Naive thymus-derived CD4-positive, alpha-beta T cell (primary cell): ENCODE results near the gene BCKDHA. TPM values are rescaled to one million over a fixed set of nuclear protein-coding genes. Genes with fewer than 3 reads are reported as not detected.

ENCODE experiments used
- ATAC-seq: fragments of 150-1000 bp; cut with Tn5 transposase; 2 replicates; pipeline ENCODE4 v1.10.0; 2021; ENCODE audit warnings: mild to moderate bottlenecking, moderate library complexity
- CTCF ChIA-PET: fragments of 350-600 bp; sonication (Branson Sonifier 250); formaldehyde crosslinking; loops from one replicate; lab custom pipeline; 2021; ENCODE audit warnings: antibody characterized with exemption; lab: Charles Lee
- POLR2A ChIA-PET: fragments of 350-600 bp; sonication (Branson Sonifier 250); formaldehyde crosslinking; loops from one replicate; lab custom pipeline; 2021; ENCODE audit warnings: antibody characterized with exemption, inconsistent platforms; lab: Charles Lee
- DNase-seq, 9 donors: peaks; one replicate each; pipeline versions ENCODE4 v3.0.0 to v3.0.0-alpha.2; 2020 to 2022; ENCODE audit warnings: mixed read lengths in 1 of 9
- H3K27ac ChIP-seq: one replicate; pipeline ENCODE4 v1.7.0; 2013; ENCODE audit warnings: mild to moderate bottlenecking, low read depth, low read length, moderate library complexity
- H3K27me3 ChIP-seq, 2 donors: one replicate each; pipeline ENCODE4 v1.7.0; 2013; ENCODE audit warnings: low read length in 2 of 2, mild to moderate bottlenecking in 2 of 2, moderate library complexity in 2 of 2; ENCODE audit not compliant: control insufficient read depth in 2 of 2, insufficient read depth in 2 of 2
- H3K36me3 ChIP-seq, 3 experiments: 1 replicate in 2 of 3; 2 replicates in 1 of 3; pipeline ENCODE4 v1.7.0; 2013; ENCODE audit warnings: low read length in 3 of 3, mild to moderate bottlenecking in 3 of 3, moderate library complexity in 1 of 3; ENCODE audit not compliant: insufficient read depth in 3 of 3, control insufficient read depth in 2 of 3
- H3K4me1 ChIP-seq, 2 donors: one replicate each; pipeline ENCODE4 v1.7.0; 2013; ENCODE audit warnings: low read length in 2 of 2, mild to moderate bottlenecking in 2 of 2, moderate library complexity in 1 of 2; ENCODE audit not compliant: control insufficient read depth in 2 of 2, insufficient read depth in 2 of 2
- H3K4me3 ChIP-seq: 2 replicates; pipeline ENCODE4 v1.7.0; 2013; ENCODE audit warnings: mild to moderate bottlenecking, low read length
- H3K9me3 ChIP-seq, 3 experiments: 1 replicate in 2 of 3; 2 replicates in 1 of 3; pipeline ENCODE4 v1.7.0; 2013; ENCODE audit warnings: low read length in 3 of 3; ENCODE audit not compliant: control insufficient read depth in 2 of 3
- H3K27ac Mint-ChIP-seq, 9 donors: one replicate each; pipeline ENCODE4 v1.8.0; 2020 to 2022; ENCODE audit warnings: mixed read lengths in 9 of 9, mild to moderate bottlenecking in 8 of 9, moderate library complexity in 5 of 9, inconsistent platforms in 2 of 9
- H3K27me3 Mint-ChIP-seq, 5 donors: one replicate each; pipeline ENCODE4 v1.8.0; 2021 to 2022; ENCODE audit warnings: mixed read lengths in 5 of 5, mild to moderate bottlenecking in 1 of 5
- H3K36me3 Mint-ChIP-seq, 5 donors: one replicate each; pipeline ENCODE4 v1.8.0; 2020 to 2022; ENCODE audit warnings: mixed read lengths in 5 of 5, mild to moderate bottlenecking in 3 of 5, inconsistent platforms in 1 of 5
- H3K4me1 Mint-ChIP-seq, 7 donors: one replicate each; pipeline ENCODE4 v1.8.0; 2020 to 2022; ENCODE audit warnings: mixed read lengths in 7 of 7, mild to moderate bottlenecking in 3 of 7, inconsistent platforms in 1 of 7
- H3K4me3 Mint-ChIP-seq, 10 donors: one replicate each; pipeline ENCODE4 v1.8.0; 2020 to 2022; ENCODE audit warnings: mild to moderate bottlenecking in 10 of 10, mixed read lengths in 10 of 10, moderate library complexity in 6 of 10, inconsistent platforms in 2 of 10
- H3K9me3 Mint-ChIP-seq, 11 donors: one replicate each; pipeline ENCODE4 v1.8.0; 2020 to 2022; ENCODE audit warnings: mixed read lengths in 11 of 11, mild to moderate bottlenecking in 4 of 11, inconsistent platforms in 1 of 11, moderate library complexity in 1 of 11
- intact Hi-C, 2 donors: fragments of 100-400 bp; cut with micrococcal nuclease; formaldehyde crosslinking; loops; one replicate each; pipeline ENCODE4 v1.15.1; 2023
- polyA plus RNA-seq, 2 donors: library from polyadenylated mRNA; unstranded; fragments of 300-500 nt; fragmentation: Illumina TruSeq; gene quantifications; one replicate each; pipeline ENCODE4 v1.2.3, GENCODE V29; 2021
- total RNA-seq, 6 experiments: library from RNA in 5 of 6; stranded (reverse) in 5 of 6; gene quantifications; 1 replicate in 5 of 6; 2 replicates in 1 of 6; pipeline ENCODE4 v1.2.3 and lab custom pipeline; 2021 to 2026

BCKDHA gene
- total and polyA plus RNA-seq, 7 experiments from 2014 or later: 19.4 to 55.9 (median 21.4) TPM

GRCh38 chr19:41395355-41395754 is 2.3 kb upstream of the BCKDHA start:
- peak overlapping the region in 5 of 9 donors; percentile 59 to 84 (median 80) for H3K27ac Mint-ChIP-seq
- intact Hi-C loops: loop anchor here (5.0 to 10.0 kb wide), 3 partner anchors 678 to 1027 kb away; partner anchors contain the start of genes COQ8B (in 1 of the 2), ITPKC (in 1 of the 2) and SERTAD3 (in 1 of the 2)
- Histone ChIP-seq H3K27ac (no peak overlapping the region), H3K4me3 (no peak overlapping the region), H3K27me3 (no peaks in the 10 kb centered on the region), H3K4me1 (peaks cover 19 to 23% of the 10 kb centered on the region in 2 donors), H3K9me3 (no peaks in the 10 kb centered on the region), H3K36me3 (peaks cover 0 to 35% (median 5%) of the 10 kb centered on the region in 3 experiments)
- no peaks in the 10 kb centered on the region for H3K9me3 Mint-ChIP-seq
- H3K4me1 Mint-ChIP-seq: peaks cover 33 to 48% (median 41%) of the 10 kb centered on the region in 7 donors
- DNase-seq (no peak), ATAC-seq (no peak)
- CTCF ChIA-PET: no interaction called here
- H3K27me3 Mint-ChIP-seq: no peaks in the 10 kb centered on the region
- POLR2A ChIA-PET: interaction anchor here (2.7 to 4.0 kb wide), 2 partner anchors 31 to 43 kb away, joined by 12 to 13 read pairs; partner anchors contain the start of gene B9D2
- H3K4me3 Mint-ChIP-seq: peak overlapping the region; percentile 24 to 99 (median 78)
- peaks cover 4 to 21% (median 6%) of the 10 kb centered on the region in 5 donors for H3K36me3 Mint-ChIP-seq

DNA sequence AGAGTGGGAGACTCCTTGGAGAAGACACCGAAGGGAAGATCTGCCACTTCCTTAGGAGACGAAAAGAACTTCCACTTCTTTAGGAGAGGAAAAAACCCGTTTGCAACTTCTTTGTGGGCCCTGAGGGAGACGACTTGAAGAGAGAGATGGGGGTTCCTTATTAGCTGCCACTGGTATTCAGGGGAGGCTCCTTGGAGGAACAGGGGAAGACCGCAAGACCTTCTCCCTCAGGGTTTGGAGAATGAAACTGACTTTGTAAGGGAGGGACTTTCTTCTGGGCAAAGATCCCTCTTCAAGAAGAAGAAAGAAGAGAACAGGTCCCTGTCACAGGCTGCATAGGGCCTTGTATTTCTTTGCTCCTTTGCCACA is 416 bp downstream of the BCKDHA start:
- Histone ChIP-seq H3K9me3 (no peaks in the 10 kb centered on the region), H3K27ac (peak overlapping the region; percentile 89), H3K36me3 (peaks cover 0 to 14% (median 0%) of the 10 kb centered on the region in 3 experiments), H3K4me1 (peaks cover 19 to 23% of the 10 kb centered on the region in 2 donors), H3K27me3 (no peaks in the 10 kb centered on the region), H3K4me3 (peak overlapping the region; percentile 96)
- no peaks in the 10 kb centered on the region for H3K9me3 Mint-ChIP-seq
- intact Hi-C loops: loop anchor here (5.0 to 10.0 kb wide), 3 partner anchors 681 to 1024 kb away; partner anchors contain the start of genes COQ8B (in 1 of the 2), ITPKC (in 1 of the 2) and SERTAD3 (in 1 of the 2)
- CTCF ChIA-PET: no interaction called here
- H3K27me3 Mint-ChIP-seq: no peaks in the 10 kb centered on the region
- peak overlapping the region; percentile 95 to 99 (median 98) for H3K4me3 Mint-ChIP-seq
- peak overlapping the region; percentile 99 to 100 (median 100) for H3K27ac Mint-ChIP-seq
- peak in 1 of 9 donors; percentile 20 for DNase-seq
- ATAC-seq: no peak
- H3K36me3 Mint-ChIP-seq: peaks cover 0 to 10% (median 6%) of the 10 kb centered on the region in 5 donors
- POLR2A ChIA-PET: interaction anchor here (1.4 to 4.3 kb wide), 3 partner anchors 33 to 45 kb away, joined by 4 to 20 read pairs (median 4); partner anchors contain the start of gene B9D2
- peaks cover 34 to 61% (median 53%) of the 10 kb centered on the region in 7 donors for H3K4me1 Mint-ChIP-seq

DNA sequence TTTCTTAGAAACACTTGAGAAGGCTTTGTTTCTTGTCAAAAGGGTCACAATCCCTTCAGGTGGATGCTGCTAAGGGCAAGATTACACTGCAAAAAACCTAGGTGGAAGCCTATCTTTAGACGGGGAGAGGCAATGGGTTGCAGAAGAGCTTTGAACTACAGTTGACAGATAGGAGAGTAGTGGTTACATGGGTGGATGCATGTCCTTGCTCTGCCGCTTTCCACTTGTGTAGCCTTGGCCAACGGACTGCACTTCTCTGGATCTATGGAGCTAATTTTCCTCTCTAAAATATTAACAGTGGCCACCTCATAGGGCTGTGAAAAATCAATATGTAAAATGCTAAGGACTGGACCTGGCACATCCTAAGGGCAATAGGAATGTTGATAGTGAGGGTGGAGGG is 980 bp downstream of the BCKDHA start:
- Mint-ChIP-seq H3K9me3 (no peaks in the 10 kb centered on the region), H3K27ac (peak overlapping the region; percentile 99 to 100 (median 100)), H3K36me3 (peaks cover 0 to 10% (median 6%) of the 10 kb centered on the region in 5 donors), H3K4me1 (peaks cover 35 to 67% (median 58%) of the 10 kb centered on the region in 7 donors), H3K4me3 (peak overlapping the region; percentile 95 to 99 (median 98)), H3K27me3 (no peaks in the 10 kb centered on the region)
- H3K9me3 ChIP-seq: no peaks in the 10 kb centered on the region
- no peak for DNase-seq
- POLR2A ChIA-PET: interaction anchor here (0.6 to 4.3 kb wide), 5 partner anchors 14 to 46 kb away, joined by 3 to 20 read pairs (median 4); partner anchors contain the start of gene B9D2
- peak overlapping the region; percentile 89 for H3K27ac ChIP-seq
- H3K27me3 ChIP-seq: no peaks in the 10 kb centered on the region
- intact Hi-C loops: loop anchor here (5.0 to 10.0 kb wide), 3 partner anchors 681 to 1024 kb away; partner anchors contain the start of genes COQ8B (in 1 of the 2), ITPKC (in 1 of the 2) and SERTAD3 (in 1 of the 2)
- peaks cover 19 to 23% of the 10 kb centered on the region in 2 donors for H3K4me1 ChIP-seq
- ATAC-seq: no peak
- peak overlapping the region; percentile 96 for H3K4me3 ChIP-seq
- CTCF ChIA-PET: no interaction called here
- H3K36me3 ChIP-seq: peaks cover 0 to 14% (median 0%) of the 10 kb centered on the region in 3 experiments

GRCh38 chr19:41399091-41399490 is 1.5 kb downstream of the BCKDHA start:
- H3K9me3 ChIP-seq: no peaks in the 10 kb centered on the region
- ATAC-seq (no peak), DNase-seq (no peak)
- intact Hi-C loops: loop anchor here (5.0 to 10.0 kb wide), 3 partner anchors 682 to 1023 kb away; partner anchors contain the start of genes COQ8B (in 1 of the 2), ITPKC (in 1 of the 2) and SERTAD3 (in 1 of the 2)
- H3K36me3 Mint-ChIP-seq: peaks cover 0 to 10% (median 6%) of the 10 kb centered on the region in 5 donors
- H3K4me1 Mint-ChIP-seq: peaks cover 33 to 71% (median 55%) of the 10 kb centered on the region in 7 donors
- POLR2A ChIA-PET: interaction anchor here (0.5 to 4.3 kb wide), 6 partner anchors 14 to 46 kb away, joined by 3 to 20 read pairs (median 4); partner anchors contain the start of gene B9D2
- peak overlapping the region in 7 of 9 donors; percentile 34 to 100 (median 99) for H3K27ac Mint-ChIP-seq
- no peaks in the 10 kb centered on the region for H3K27me3 Mint-ChIP-seq
- no peak overlapping the region for H3K4me3 ChIP-seq
- CTCF ChIA-PET: interaction anchor here (0.6 kb wide), 1 partner anchor 354 kb away, joined by 5 read pairs; no protein-coding TSS in a partner anchor
- no peaks in the 10 kb centered on the region for H3K9me3 Mint-ChIP-seq
- peaks cover 0 to 11% (median 0%) of the 10 kb centered on the region in 3 experiments for H3K36me3 ChIP-seq
- no peaks in the 10 kb centered on the region for H3K27me3 ChIP-seq
- H3K4me1 ChIP-seq: peaks cover 19 to 23% of the 10 kb centered on the region in 2 donors
- peak overlapping the region; percentile 89 for H3K27ac ChIP-seq
- H3K4me3 Mint-ChIP-seq: peak overlapping the region; percentile 95 to 99 (median 98)

DNA sequence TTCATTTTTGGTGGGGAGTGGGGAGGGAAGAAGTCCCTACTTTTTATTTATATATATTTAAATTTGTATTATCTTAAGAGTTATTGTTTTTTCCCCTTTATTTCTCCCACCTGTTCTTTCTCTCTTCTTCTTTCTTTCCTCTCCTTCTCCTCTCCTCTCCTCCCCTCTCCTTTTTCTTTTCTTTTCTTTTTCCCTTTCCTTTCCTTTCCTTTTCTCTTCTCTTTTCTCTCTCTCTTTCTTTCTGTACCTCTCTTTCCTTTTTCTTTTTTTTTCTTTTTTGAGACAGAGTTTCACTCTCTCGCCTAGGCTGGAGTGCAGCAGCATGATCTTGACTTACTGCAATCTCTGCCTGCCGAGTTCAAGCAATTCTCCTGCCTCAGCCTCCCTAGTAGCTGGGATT is 1.9 kb downstream of the BCKDHA start:
- no peaks in the 10 kb centered on the region for H3K27me3 Mint-ChIP-seq
- H3K4me3 ChIP-seq: no peak overlapping the region
- H3K9me3 ChIP-seq: no peaks in the 10 kb centered on the region
- DNase-seq (no peak), ATAC-seq (no peak)
- peaks cover 0 to 11% (median 0%) of the 10 kb centered on the region in 3 experiments for H3K36me3 ChIP-seq
- H3K36me3 Mint-ChIP-seq: peaks cover 0 to 10% (median 6%) of the 10 kb centered on the region in 5 donors
- ChIA-PET CTCF (interaction anchor here (0.6 kb wide), 1 partner anchor 354 kb away, joined by 5 read pairs; no protein-coding TSS in a partner anchor), POLR2A (interaction anchor here (0.5 to 4.3 kb wide), 3 partner anchors 13 to 35 kb away, joined by 3 to 20 read pairs (median 5); partner anchors contain the start of gene B9D2)
- H3K9me3 Mint-ChIP-seq: no peaks in the 10 kb centered on the region
- no peaks in the 10 kb centered on the region for H3K27me3 ChIP-seq
- peak overlapping the region; percentile 16 to 99 (median 96) for H3K4me3 Mint-ChIP-seq
- intact Hi-C loops: loop anchor here (5.0 to 10.0 kb wide), 3 partner anchors 682 to 1023 kb away; partner anchors contain the start of genes COQ8B (in 1 of the 2), ITPKC (in 1 of the 2) and SERTAD3 (in 1 of the 2)
- H3K27ac Mint-ChIP-seq: peak overlapping the region in 6 of 9 donors; percentile 1 to 100 (median 70)
- H3K4me1 ChIP-seq: peaks cover 19 to 23% of the 10 kb centered on the region in 2 donors
- peaks cover 33 to 71% (median 55%) of the 10 kb centered on the region in 7 donors for H3K4me1 Mint-ChIP-seq
- no peak overlapping the region for H3K27ac ChIP-seq

DNA sequence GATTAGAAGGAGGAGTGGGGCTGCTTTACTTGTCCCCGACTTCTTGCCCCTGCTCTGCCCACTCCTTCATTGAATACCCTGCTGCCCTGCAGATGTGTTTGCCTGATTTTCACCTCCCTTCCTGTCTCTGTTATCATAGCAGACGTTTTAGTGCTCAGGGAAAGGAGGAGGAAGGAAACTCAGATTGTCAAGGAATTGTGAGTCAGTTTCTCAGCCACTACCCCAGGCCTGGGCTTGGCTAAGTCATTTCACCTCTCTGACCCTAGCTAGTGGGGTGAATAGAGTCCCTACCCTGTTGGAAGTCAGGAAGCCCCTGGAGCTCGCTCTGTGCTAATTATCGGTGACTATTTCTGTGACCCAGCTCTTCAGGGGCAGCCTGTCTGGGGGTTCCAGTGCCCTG is 3.9 kb downstream of the BCKDHA start:
- H3K36me3 ChIP-seq: peaks cover 0 to 17% (median 0%) of the 10 kb centered on the region in 3 experiments
- H3K9me3 ChIP-seq: no peaks in the 10 kb centered on the region
- no peaks in the 10 kb centered on the region for H3K27me3 ChIP-seq
- H3K27me3 Mint-ChIP-seq: no peaks in the 10 kb centered on the region
- no peak overlapping the region for H3K27ac ChIP-seq
- H3K9me3 Mint-ChIP-seq: no peaks in the 10 kb centered on the region
- CTCF ChIA-PET: no interaction called here
- H3K36me3 Mint-ChIP-seq: peaks cover 0 to 4% (median 3%) of the 10 kb centered on the region in 5 donors
- H3K4me3 ChIP-seq: no peak overlapping the region
- intact Hi-C loops: no loop called here
- H3K27ac Mint-ChIP-seq: peak overlapping the region in 1 of 9 donors; percentile 54
- no peak overlapping the region for H3K4me3 Mint-ChIP-seq
- POLR2A ChIA-PET: no interaction called here
- peaks cover 26 to 56% (median 42%) of the 10 kb centered on the region in 7 donors for H3K4me1 Mint-ChIP-seq
- DNase-seq (no peak), ATAC-seq (no peak)
- H3K4me1 ChIP-seq: peaks cover 11 to 13% of the 10 kb centered on the region in 2 donors
